D721Med (cell line): ENCODE measurements around the gene GLRX5.

Experiments used
- DNase-seq: peaks from one replicate; pipeline ENCODE4 v3.0.0; 2011; ENCODE audit warnings: low spot score; ENCODE audit not compliant: insufficient read length
- FAIRE-seq: peaks from 2 replicates; lab custom pipeline; 2011; peaks lifted over from hg19 to GRCh38; lab: Jason Lieb, UNC
- CTCF ChIP-seq: IDR thresholded peaks from 2 replicates; pipeline ENCODE4 v1.5.1; 2012; ENCODE audit warnings: mild to moderate bottlenecking, control low read depth; ENCODE audit not compliant: insufficient read depth; ENCODE audit errors: missing control alignments

Gene GLRX5

DNA sequence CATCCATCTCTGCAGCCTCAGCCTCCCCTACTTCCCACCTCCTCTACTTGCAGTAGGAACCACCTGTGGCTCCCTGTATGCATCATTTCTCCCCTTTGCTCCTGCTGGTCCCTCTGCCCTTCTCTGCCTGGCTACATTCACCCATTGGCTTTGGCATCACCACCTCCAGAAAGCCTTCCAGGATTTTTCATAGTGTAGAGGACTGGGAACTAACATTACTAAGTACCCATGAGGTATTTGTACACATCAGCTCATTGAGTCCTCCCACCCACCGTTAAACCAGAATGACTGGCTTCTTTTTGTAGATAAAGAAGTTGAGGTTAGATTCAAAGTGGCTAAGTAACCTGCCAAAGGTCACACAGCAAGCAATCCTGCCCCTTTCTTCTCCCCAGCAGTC, 35.5 kb upstream of the GLRX5 start:
- FAIRE-seq: no peak
- no peak for TF ChIP-seq CTCF
- DNase-seq: no peak

GRCh38 chr14:95500201-95500681, 34.6 kb upstream of the GLRX5 start:
- no peak for FAIRE-seq
- no peak for DNase-seq
- TF ChIP-seq CTCF: no peak

DNA sequence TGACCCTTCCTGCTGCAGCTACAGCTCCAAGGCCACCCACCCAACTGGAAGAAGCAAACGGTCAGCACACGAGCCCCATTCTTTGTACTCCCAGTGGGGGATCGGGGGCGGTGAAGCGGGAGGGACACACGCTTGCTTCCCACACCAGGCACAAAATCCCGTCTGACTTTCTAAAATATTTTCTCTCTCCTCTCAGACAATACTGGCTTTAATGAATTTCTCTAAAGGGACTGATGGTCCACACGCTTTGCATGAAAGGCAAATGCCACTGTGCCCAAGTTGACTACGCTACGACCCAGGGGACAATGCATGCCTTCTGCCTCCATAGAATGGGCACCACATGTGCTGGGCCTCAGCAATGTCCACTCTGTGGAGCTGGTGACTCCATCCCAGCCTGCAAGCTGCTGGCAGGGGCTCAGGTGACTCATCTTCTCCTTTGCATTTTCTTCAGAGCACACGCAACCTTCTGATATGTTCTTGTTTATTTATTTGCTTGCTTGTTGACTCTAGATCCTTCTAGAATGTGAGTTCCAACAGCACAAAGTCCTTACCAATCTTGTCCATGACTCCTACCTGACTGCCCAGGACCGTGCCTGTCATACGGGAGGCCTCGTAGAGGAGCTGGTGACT, 34.0 kb upstream of the GLRX5 start:
- FAIRE-seq (no peak), DNase-seq (no peak)
- no peak for TF ChIP-seq CTCF

GRCh38 chr14:95502381-95502950, 32.4 kb upstream of the GLRX5 start:
- no peak for TF ChIP-seq CTCF
- DNase-seq (no peak), FAIRE-seq (no peak)

DNA sequence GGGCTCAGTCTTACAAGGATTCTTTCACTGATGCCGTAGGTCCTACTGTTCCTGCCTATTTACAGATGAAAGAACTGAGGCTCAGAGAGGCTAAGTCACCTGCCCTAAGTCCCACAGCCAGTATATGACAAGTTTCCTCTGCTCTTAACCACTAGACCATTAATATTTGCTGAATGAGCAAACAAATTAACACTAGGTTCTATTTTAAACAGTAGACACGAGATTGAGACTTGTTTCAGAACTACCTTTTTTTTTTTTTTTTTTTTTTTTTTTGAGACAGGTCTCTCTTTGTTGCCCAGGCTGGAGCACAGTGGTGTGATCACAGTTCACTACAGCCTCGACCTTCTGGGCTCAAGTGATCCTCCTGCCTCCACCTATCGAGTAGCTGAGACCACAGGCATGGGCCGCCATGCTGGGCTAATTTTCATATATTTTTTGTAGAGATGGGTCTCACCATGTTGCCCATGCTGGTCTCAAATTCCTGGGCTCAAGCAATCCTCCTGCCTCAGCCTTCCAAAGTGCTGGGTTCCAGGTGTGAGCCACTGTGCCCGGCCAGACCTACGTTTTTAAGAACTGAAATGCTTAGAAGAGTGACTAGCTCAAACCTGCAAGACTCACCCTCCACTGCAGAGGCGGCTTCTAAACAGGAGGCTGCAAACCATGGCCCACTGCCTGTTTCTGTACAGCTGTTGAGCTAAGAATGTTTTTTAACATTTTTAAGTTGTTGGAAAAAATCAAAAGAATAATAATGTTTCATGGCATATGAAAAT, 31.3 kb upstream of the GLRX5 start:
- no peak for TF ChIP-seq CTCF
- no peak for DNase-seq
- FAIRE-seq: no peak

DNA sequence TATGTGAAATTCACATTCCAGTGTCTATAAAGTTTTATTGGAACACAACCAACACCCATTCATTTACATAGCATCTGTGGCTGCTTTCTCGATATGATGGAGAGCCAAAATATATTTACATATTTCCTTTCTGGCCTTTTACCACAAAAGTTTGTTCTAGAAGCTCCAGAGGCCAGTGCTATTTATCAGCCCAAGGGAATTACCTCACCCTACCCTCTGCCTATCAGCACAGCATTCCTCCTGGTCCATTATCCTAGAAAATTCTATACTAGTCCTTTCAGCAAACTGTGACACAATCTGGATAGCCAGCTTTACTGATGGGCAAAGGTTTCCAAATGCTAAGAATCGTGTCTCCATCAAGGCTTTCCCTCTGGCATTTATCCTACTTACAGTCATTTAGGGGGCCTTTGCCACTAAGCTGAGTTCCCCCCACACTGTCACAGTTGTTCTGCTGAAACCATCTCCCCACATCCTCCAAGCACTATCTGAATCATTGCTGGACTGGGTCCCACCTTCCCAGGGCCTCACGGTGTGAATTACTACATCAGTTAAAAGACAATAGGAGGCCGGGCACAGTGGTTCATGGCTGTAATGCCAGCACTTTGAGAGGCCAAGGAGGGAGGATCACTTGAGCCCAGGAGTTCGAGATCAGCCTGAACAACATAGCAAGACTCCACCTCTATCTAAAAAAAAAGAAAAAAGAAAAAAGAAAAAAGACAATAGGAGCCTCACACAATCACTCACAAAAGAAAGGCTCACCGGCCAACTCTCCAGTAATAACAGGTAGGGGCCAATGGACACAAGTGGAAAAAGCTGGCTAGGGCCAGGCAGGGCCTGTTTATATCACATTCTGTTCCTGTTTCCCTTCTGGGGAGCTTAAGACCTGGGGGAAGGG, 30.5 kb upstream of the GLRX5 start:
- no peak for DNase-seq
- TF ChIP-seq CTCF: no peak
- FAIRE-seq: no peak
